CD4-positive, alpha-beta T cell treated with Interferon gamma for 1 hour (primary cell): ENCODE data around the gene NRG2.

Experiments used
- DNase-seq: peaks from one replicate; pipeline ENCODE4 v3.0.0-alpha.2; 2020

The NRG2 gene

DNA sequence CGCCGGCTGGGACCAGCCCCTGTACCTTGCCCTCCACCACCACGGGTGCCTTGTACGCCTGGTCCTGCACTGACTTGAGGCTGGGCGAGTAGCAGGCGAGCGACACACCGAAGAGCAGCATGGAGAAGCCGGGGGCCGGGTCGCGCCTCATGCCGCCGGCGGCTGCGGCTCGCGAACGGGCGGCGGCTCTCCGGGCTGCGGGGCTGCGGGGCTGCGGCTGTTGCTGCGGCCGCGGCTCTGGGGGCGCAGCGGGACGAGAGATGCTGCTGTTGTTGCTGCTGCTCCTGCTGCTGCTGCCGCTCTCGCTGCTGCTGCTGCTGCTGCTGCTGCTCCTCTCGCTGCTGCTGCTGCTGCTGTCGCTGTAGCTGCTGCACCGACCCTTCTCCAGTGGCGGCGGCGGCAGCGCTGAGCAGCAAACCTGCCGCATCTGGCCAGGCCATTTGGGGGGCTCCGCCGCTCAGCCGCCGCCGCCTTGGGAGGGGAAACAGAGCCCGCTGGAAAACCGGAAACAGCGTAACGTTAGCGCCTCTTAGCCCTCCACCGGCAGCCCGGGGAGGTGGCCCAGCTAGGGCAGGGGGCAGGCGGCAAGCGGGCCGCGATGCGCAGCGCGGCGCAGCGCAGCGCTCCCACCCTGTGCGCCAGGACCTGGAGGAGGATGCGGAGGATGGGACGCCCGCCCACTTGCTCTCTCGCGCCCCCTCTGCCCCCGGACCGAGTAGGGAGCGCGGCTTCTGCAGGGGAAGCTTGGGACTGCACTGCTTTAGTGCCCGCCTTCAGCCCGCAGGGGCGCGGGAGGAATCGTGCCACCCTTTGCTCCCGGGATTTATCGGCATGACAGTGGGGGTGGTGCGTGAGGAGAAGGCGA, at the start of gene NRG2:
NRG2 (minus strand) TSS at position 657 of the 865 bp plus-strand sequence.
- DNase-seq, result peak; percentile 28

DNA sequence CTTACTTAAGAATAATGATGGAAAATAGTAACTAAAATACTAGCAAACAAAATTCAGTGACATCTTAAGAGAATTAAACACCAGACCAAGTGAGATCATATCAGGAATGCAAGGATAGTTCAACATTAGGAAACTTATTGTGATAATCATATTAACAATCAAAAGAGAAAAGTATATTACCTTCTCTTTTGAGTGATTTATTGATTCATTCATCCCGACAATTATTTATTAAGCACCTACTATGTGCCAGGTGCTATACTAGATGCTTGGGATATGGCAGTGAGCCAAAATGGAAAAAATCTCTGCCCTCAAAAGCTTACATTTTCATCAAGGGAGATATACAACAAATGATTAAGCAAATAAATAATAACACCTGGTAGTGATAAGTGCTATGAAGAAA, 47.2 kb upstream of the NRG2 start:
- no peak for DNase-seq

DNA sequence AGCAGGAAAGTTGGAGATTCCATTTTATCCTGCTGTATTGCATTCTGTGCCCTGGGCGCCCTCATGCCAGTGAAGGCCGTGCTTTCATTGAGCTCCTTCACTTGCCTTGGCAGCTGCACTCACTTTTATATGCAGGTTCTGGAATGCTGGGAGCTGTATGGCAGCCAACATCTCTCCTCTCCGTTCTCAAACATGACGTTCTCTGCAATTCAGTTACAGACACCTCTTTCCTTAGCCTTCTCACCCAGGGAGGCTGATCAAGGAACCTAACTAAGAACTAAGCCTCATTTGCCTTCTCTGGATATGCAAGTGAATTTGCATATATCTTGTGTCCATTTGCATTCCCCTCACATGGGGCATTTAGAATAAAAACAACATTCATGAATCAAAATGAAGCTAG, 41.4 kb upstream of the NRG2 start:
- no peak for DNase-seq

GRCh38 chr5:140083650-140084049, 40.6 kb upstream of the NRG2 start:
- DNase-seq, result no peak

GRCh38 chr5:140083120-140083519, 40.0 kb upstream of the NRG2 start:
- no peak for DNase-seq

DNA sequence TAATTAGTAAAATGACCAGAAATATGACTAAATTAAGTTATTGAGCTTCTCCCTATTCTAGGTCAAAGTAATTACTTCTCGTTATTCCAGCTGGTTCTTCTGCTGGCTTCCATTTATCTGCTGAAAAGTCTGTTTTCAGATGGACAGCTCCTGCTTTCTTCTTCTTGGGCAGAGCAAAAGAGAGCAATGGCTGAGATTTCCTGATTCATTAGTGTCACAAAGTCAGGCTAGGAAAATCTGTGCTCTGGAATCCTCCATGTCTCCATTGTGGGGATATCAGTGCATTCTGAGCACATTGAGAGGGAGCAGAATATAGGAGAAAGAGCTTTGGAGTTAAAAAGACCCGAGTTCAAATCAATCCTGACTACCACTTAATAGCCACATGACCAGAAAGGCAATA, 33.7 kb upstream of the NRG2 start:
- DNase-seq, result no peak

- no peak for DNase-seq
Observed at GRCh38 chr5:140076142-140076541, 33.0 kb upstream of the NRG2 start.

GRCh38 chr5:140075371-140075770, 32.3 kb upstream of the NRG2 start:
- no peak for DNase-seq

DNA sequence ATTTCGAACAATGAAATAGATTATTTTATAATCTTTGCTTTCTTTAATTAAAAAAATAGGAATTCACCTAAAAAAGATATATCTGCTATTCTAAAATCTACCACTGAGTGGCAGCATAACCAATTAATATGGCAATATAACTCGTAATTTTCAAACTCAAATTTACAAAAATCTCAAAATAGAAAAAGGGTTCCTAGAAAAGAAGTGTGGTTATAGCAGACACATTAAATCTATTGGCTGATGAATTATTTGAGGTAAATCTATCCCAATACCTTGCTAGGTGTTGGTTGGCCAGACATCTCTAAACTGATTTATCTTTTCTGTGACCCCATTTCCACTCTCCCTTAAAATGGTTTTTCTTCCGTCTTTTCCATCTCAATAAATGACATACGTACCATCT, 30.2 kb upstream of the NRG2 start:
- DNase-seq, result no peak

GRCh38 chr5:140072812-140073211, 29.7 kb upstream of the NRG2 start:
- DNase-seq, result no peak

DNA sequence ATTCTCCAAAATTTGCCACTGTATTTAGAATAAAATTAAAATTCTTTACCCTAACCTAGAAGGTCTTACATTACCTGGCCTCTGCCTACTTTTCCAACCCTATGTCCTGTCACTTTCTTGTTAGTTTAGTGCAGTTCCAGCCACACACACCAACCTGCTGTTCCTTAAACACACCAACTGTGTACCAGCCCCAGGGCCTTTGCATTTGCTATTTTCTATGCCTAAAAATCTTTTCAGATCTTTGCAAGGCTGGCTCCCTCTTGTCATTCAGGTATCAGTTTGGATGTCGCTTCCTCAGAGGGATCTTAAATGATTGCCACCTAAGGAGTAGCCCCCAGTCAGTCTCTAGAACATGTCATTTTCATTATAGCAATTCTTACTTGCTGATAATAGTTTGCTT, 17.7 kb upstream of the NRG2 start:
- DNase-seq, result no peak

DNA sequence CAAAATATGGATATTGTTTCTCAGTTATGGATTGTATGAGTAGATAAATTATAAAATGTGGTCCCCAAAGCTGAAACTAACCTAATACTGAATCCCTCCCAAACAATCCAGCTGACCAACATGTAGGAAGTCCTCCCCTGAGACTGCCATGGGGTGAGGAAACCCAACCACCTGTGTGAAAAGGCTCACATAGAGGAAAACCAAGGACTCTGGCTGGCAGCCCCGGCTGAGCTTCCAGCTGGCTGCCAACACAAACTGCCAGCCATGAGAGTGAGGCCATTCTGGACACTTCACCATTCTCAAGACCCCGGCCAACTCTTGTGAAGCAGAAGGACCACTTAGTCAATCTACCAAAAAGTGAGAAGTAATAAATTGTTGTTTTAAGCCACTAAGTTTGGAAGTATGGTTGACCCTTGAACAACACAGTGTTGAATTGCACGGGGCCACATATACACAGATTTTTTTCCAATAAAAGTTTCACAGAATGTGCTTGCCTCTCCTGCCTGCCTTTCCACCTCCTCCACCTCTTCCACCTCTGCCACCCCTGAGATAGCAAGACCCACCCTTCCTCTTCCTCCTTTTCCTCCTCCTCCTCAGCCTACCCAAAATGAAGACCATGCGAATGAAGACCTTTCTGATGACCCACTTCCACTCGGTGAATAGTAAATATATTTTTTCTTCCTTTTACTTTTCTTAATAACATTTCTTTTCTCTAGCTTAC, 15.3 kb upstream of the NRG2 start:
- DNase-seq, result no peak

DNA sequence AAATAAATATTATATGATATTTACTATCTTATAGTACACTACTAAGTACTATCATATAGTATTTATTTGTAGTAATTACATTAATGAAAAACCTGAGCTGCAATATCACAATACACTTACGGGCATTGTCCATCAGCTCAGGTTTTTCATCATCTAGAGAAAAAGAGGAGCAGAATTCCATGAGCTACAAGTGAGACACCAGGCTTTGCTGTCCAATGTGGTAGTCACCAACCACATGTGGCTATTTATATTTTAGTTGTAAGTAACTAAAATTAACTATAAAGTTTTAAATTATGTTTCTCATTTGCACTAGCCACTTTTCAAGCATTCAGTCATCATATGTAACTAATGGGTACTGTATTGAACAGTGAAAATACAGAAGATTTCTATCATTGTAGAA, 13.8 kb upstream of the NRG2 start:
- DNase-seq, result no peak

- no peak for DNase-seq
Observed at GRCh38 chr5:140055152-140055551, 12.1 kb upstream of the NRG2 start.

- DNase-seq, result no peak
Observed at GRCh38 chr5:140054086-140054689, 11.1 kb upstream of the NRG2 start.

GRCh38 chr5:140051950-140052349, 8.9 kb upstream of the NRG2 start:
- no peak for DNase-seq

GRCh38 chr5:140049713-140050112, 6.6 kb upstream of the NRG2 start:
- DNase-seq, result no peak

DNA sequence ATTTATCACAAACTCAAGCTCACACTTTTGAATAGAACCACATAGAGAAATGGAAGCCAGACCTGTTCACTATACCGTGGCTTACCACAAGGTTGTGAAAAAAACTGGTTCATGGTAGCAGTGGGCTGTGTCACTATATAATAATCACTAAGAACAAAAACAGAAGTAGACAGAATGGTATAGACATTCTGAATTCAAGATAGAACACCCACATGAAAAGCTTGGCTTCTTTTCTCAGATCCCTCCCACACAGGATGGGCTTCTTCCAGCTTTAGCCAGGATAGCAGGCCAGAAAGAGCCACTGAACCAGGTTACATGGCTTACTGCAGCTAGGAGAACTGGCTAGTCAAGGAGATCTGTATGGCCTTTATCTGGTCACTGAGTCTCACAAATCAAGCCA, 6.1 kb upstream of the NRG2 start:
- no peak for DNase-seq

DNA sequence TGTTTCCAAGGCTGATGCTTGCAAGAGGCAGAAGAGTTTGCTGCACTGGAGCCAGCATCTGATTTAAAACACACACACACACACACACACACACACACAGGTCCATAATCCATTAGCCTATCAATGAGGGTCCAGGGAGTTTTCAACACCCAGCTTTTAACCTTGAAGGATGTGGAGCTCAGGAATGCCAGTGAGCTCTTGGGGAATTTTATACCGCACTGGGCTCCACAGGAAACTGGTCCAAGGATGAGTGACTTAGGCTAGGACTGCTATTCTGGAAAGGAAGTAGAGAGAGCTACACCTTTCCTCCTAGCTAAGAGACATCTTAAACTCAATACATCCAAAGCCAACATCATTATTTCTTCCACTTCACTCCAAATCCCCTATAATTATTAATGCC, 942 bp upstream of the NRG2 start:
- no peak for DNase-seq

GRCh38 chr5:140043508-140043872, 391 bp upstream of the NRG2 start:
- DNase-seq, result no peak

DNA sequence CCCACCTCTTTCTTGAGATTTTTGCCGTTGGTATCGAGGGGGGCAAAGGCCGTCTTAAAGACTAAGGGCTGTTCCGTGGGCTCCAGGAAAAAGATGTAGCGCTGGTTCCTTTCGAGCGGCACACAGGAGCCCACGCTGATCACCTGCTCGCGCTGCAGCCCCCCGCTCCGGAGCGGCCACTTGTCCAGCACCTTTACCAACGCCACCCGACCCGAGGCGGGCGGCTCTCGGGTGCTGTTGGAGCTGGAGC, 781 bp downstream of the NRG2 start:
- no peak for DNase-seq

DNA sequence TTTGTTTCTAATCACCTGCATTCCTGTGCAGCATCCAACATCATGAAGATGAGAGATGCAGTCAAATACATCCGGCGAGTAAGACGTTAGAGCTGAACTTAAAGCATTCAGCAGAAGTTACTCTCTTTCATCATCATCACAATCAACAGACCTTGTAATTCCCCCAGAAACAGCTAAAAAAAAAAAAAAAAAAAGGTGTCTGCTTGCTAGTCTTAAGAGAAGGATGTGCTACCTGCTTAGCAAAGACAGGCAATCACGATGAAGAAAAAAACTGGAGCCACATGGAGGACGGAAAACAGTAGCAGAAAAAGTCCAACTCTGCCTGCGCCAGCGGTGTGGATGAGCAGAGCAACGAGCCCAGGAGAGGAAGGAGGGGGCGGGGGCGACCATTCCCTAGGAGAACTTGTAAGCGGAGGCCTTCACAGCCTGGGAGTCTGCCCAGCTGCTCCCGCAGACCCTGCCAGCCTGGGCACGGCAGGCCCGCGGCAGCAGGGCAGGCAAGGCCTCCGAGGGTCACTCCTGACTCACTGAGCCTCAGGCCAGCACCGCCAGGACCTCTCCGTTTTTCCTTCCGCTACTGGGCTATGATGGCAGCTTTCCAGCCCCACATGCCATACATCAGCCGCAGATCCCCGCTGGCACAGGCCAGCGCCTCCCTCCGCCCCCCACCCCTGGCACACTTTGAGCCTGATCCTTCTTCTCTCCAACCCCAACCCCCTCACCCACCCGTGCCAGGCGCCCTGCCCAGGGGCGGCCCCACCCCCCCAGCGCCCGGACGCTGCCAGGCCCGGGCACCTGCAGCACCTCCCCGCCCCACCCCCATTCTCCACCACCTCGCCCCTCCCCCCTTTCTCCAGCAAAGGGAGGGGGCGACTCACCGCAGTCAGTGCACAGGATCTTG, 1.4 kb downstream of the NRG2 start:
- no peak for DNase-seq

DNA sequence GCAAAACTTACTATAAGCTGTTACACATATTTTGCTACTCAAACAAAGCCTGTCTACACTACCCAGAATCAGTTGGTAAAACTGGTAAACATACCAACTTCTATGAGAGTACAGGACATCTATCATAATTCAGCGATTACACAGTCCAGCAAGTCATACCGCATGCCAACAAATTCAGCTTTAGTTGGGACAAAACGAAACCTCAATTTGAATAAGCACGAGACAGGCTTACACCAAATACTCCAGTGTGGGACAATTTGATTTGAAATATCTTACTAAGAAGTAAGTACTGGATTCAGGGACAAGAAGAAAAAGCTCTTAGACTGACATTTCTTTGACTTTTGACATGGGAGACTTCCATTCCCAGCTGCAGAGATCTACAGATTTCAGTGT, 2.0 kb downstream of the NRG2 start:
- DNase-seq, result no peak
